Mammary epithelial cell (primary cell): ENCODE data around the gene INAVA.

ENCODE experiments used
- CTCF ChIP-seq, 2 donors: IDR thresholded peaks in 1 of 2; conservative IDR thresholded peaks in 1 of 2; 2 replicates each; pipeline ENCODE4 v1.5.1; 2011 to 2012; ENCODE audit warnings: inconsistent platforms in 2 of 2, low read length in 2 of 2, mild to moderate bottlenecking in 2 of 2, control low read depth in 1 of 2, low read depth in 1 of 2; ENCODE audit not compliant: insufficient read depth in 1 of 2; ENCODE audit errors: extremely low read depth in 1 of 2
- EZH2 ChIP-seq: IDR thresholded peaks from 2 replicates; pipeline ENCODE4 v1.6.1; 2012; ENCODE audit warnings: low read length, inconsistent platforms, borderline replicate concordance

- TF ChIP-seq CTCF (conservative IDR thresholded peaks at IDR 0.05 in 1 of 2, IDR thresholded peaks at IDR 0.05 in 1 of 2; ENCODE audit: extremely low read depth in 1 of 2, insufficient read depth in 1 of 2, low read depth in 1 of 2, low read length in 2 of 2): no peak
- no peak for TF ChIP-seq EZH2
These were observed 17.7 kb upstream of the INAVA start for GRCh38 chr1:200877010-200877409.
